GM18526 (cell line): ENCODE measurements around the gene ATG5.

Source experiments
- POLR2A ChIP-seq: IDR thresholded peaks from 3 replicates; pipeline ENCODE4 v1.6.1; 2011; ENCODE audit not compliant: insufficient read length; ENCODE audit errors: extremely low read depth

The ATG5 gene

GRCh38 chr6:106181664-106182418, 143.7 kb downstream of the ATG5 start:
- TF ChIP-seq POLR2A: no peak

GRCh38 chr6:106180208-106180607, 145.4 kb downstream of the ATG5 start:
- TF ChIP-seq POLR2A: no peak

GRCh38 chr6:106178900-106179299, 146.7 kb downstream of the ATG5 start:
- no peak for TF ChIP-seq POLR2A

- TF ChIP-seq POLR2A: no peak
Measured at GRCh38 chr6:106177786-106178185, 147.8 kb downstream of the ATG5 start.

- no peak for TF ChIP-seq POLR2A
Measured at GRCh38 chr6:106173124-106173879, 152.3 kb downstream of the ATG5 start.

- no peak for TF ChIP-seq POLR2A
Measured at GRCh38 chr6:106170030-106170791, 155.3 kb downstream of the ATG5 start.

- no peak for TF ChIP-seq POLR2A
Measured at GRCh38 chr6:106169517-106169916, 156.0 kb downstream of the ATG5 start.

GRCh38 chr6:106168097-106168888, 157.3 kb downstream of the ATG5 start:
- no peak for TF ChIP-seq POLR2A

GRCh38 chr6:106167096-106167814, 158.3 kb downstream of the ATG5 start:
- no peak for TF ChIP-seq POLR2A

- no peak for TF ChIP-seq POLR2A
Measured at GRCh38 chr6:106165885-106166485, 159.6 kb downstream of the ATG5 start.

- no peak for TF ChIP-seq POLR2A
Measured at GRCh38 chr6:106163966-106164877, 161.3 kb downstream of the ATG5 start.

- no peak for TF ChIP-seq POLR2A
Measured at GRCh38 chr6:106163446-106163965, 162.1 kb downstream of the ATG5 start.

GRCh38 chr6:106162921-106163320, 162.6 kb downstream of the ATG5 start:
- no peak for TF ChIP-seq POLR2A
